DOHH2 (cell line): Measurements from ENCODE around the gene BABAM2.

ENCODE experiments used
- CTCF ChIP-seq: fragments of 200-600 bp; sonication (generic); IDR thresholded peaks from one replicate; pipeline ENCODE4 v1.5.1; 2014; ENCODE audit warnings: antibody characterized with exemption, mild to moderate bottlenecking, low read depth, low read length; ENCODE audit not compliant: poor library complexity, severe bottlenecking
- EZH2phosphoT487 ChIP-seq: fragments of 200-600 bp; sonication (generic); IDR thresholded peaks from 2 replicates; pipeline ENCODE4 v1.6.1; 2017; ENCODE audit warnings: borderline replicate concordance, mild to moderate bottlenecking, antibody characterized with exemption, low read length, moderate library complexity, mixed read lengths

GRCh38 chr2:27966466-27966865 is 75.9 kb downstream of the BABAM2 start:
- no peak for TF ChIP-seq CTCF
- no peak for TF ChIP-seq EZH2phosphoT487
